Smooth muscle cell (in vitro differentiated cells): ENCODE data around the gene MST1. TPM values are rescaled to one million over a fixed set of nuclear protein-coding genes. Genes with fewer than 3 reads are reported as not detected.

Experiments
- DNase-seq: peaks from one replicate; lab custom pipeline; 2025; ENCODE audit not compliant: unreplicated experiment; lab: John Stamatoyannopoulos, UW
- H2AFZ ChIP-seq: fragments of 200-600 bp; sonication (generic); 2 replicates; pipeline ENCODE4 v1.6.0; 2016; ENCODE audit warnings: antibody characterized with exemption, low read depth, mild to moderate bottlenecking
- H3F3A ChIP-seq: fragments of 200-600 bp; sonication (generic); 2 replicates; pipeline ENCODE4 v1.6.0; 2017; ENCODE audit warnings: antibody characterized with exemption, low read depth
- H3K27ac ChIP-seq: fragments of 200-600 bp; sonication (generic); 2 replicates; pipeline ENCODE4 v1.5.1; 2016; ENCODE audit warnings: low read depth, mild to moderate bottlenecking
- H3K27me3 ChIP-seq: fragments of 200-600 bp; sonication (generic); 2 replicates; pipeline ENCODE4 v1.6.1; 2016; ENCODE audit warnings: low read depth, mild to moderate bottlenecking
- H3K36me3 ChIP-seq: fragments of 200-600 bp; sonication (generic); 2 replicates; pipeline ENCODE4 v1.5.1; 2016; ENCODE audit warnings: low read depth
- H3K4me1 ChIP-seq: fragments of 200-600 bp; sonication (generic); 2 replicates; pipeline ENCODE4 v1.5.1; 2016; ENCODE audit warnings: low read depth
- H3K4me2 ChIP-seq: fragments of 200-600 bp; sonication (generic); 2 replicates; pipeline ENCODE4 v1.6.0; 2016; ENCODE audit warnings: mild to moderate bottlenecking
- H3K4me3 ChIP-seq: fragments of 200-600 bp; sonication (generic); 2 replicates; pipeline ENCODE4 v1.5.1; 2016; ENCODE audit warnings: mild to moderate bottlenecking
- H3K79me2 ChIP-seq: fragments of 200-600 bp; sonication (generic); 2 replicates; pipeline ENCODE4 v1.6.0; 2016; ENCODE audit warnings: low read depth, mild to moderate bottlenecking
- H3K9ac ChIP-seq: fragments of 200-600 bp; sonication (generic); 2 replicates; pipeline ENCODE4 v1.6.0; 2016; ENCODE audit warnings: low read depth
- H3K9me3 ChIP-seq: fragments of 200-600 bp; sonication (generic); replicated peaks from 2 replicates; pipeline ENCODE4 v1.5.1; 2016; ENCODE audit warnings: low read depth
- H4K20me1 ChIP-seq: fragments of 200-600 bp; sonication (generic); 2 replicates; pipeline ENCODE4 v1.6.0; 2016; ENCODE audit warnings: low read depth
- CTCF ChIP-seq: fragments of 200-600 bp; sonication (generic); IDR thresholded peaks from 2 replicates; pipeline ENCODE4 v1.5.1; 2017; ENCODE audit warnings: borderline replicate concordance, mild to moderate bottlenecking, antibody characterized with exemption; ENCODE audit not compliant: insufficient read depth, poor library complexity, severe bottlenecking
- WGBS: methylation state at CpG from one replicate; pipeline ENCODE4 v1.1.7; 2016; ENCODE audit warnings: low lambda C conversion rate; 5-methylcytosine and 5-hydroxymethylcytosine counted together
- polyA plus RNA-seq: library from polyadenylated mRNA; unstranded; fragments of >200 nt; fragmentation: Nextera tagmentation; extraction: Ambion mirVana; gene quantifications from 2 replicates; pipeline ENCODE4 v1.2.1, GENCODE V29; 2016
- total RNA-seq: library from RNA; depleted of rRNA; stranded (reverse); fragments of >200 nt; gene quantifications from 2 replicates; pipeline ENCODE4 v1.2.3, GENCODE V29; 2014

MST1 gene
- total and polyA plus RNA-seq, 2 experiments from 2014 or later = 18.7 to 22.9 TPM

GRCh38 chr3:49720855-49721595 is 31.8 kb upstream of the MST1 start:
- WGBS = 89% methylated on average over 4 of the region's 4 CpGs
- Histone ChIP-seq H3K79me2 (peaks cover 13% of the 10 kb centered on the region), H3K4me2 (no peak overlapping the region), H3K27me3 (no peaks in the 10 kb centered on the region), H3F3A (peaks cover 12% of the 10 kb centered on the region), H3K4me3 (no peak overlapping the region), H3K4me1 (peaks cover 12% of the 10 kb centered on the region), H4K20me1 (peaks cover 16% of the 10 kb centered on the region), H3K9me3 (no peaks in the 10 kb centered on the region), H2AFZ (no peak overlapping the region), H3K9ac (no peak overlapping the region), H3K36me3 (no peaks in the 10 kb centered on the region), H3K27ac (no peak overlapping the region)
- no peak for DNase-seq
- TF ChIP-seq CTCF = no peak

GRCh38 chr3:49719214-49719884 is 30.1 kb upstream of the MST1 start, which contains the start of gene AMIGO3:
TSS of gene AMIGO3 (minus strand) at chr3:49719684. CDS start at chr3:49719465, 219 bp downstream.
- TF ChIP-seq CTCF = peak; percentile 35
- peaks cover 13% of the 10 kb centered on the region for H3K79me2 ChIP-seq
- WGBS = 2% methylated on average over 49 of the region's 50 CpGs
- DNase-seq = peak; percentile 76
- no peaks in the 10 kb centered on the region for H3K9me3 ChIP-seq
- H3K9ac ChIP-seq = no peak within 1 kb of the TSS
- H3F3A ChIP-seq = peaks cover 6% of the 10 kb centered on the region
- no peak within 1 kb of the TSS for H2AFZ ChIP-seq
- peak within 1 kb of the TSS; percentile 21 for H3K27ac ChIP-seq
- peaks cover 12% of the 10 kb centered on the region for H3K4me1 ChIP-seq
- peaks cover 16% of the 10 kb centered on the region for H4K20me1 ChIP-seq
- H3K4me2 ChIP-seq = peak within 1 kb of the TSS; percentile 94
- no peaks in the 10 kb centered on the region for H3K36me3 ChIP-seq
- H3K27me3 ChIP-seq = no peaks in the 10 kb centered on the region
- peak within 1 kb of the TSS; percentile 64 for H3K4me3 ChIP-seq

- H3K4me2 ChIP-seq = peak overlapping the region; percentile 94
- peaks cover 16% of the 10 kb centered on the region for H4K20me1 ChIP-seq
- H2AFZ ChIP-seq = no peak overlapping the region
- DNase-seq = no peak
- no peaks in the 10 kb centered on the region for H3K36me3 ChIP-seq
- H3K27me3 ChIP-seq = no peaks in the 10 kb centered on the region
- TF ChIP-seq CTCF = no peak
- peaks cover 12% of the 10 kb centered on the region for H3K4me1 ChIP-seq
- H3K9ac ChIP-seq = no peak overlapping the region
- WGBS = 14% methylated on average over 28 of the region's 33 CpGs
- peaks cover 13% of the 10 kb centered on the region for H3K79me2 ChIP-seq
- no peak overlapping the region for H3K27ac ChIP-seq
- peak overlapping the region; percentile 64 for H3K4me3 ChIP-seq
- peaks cover 4% of the 10 kb centered on the region for H3F3A ChIP-seq
- H3K9me3 ChIP-seq = no peaks in the 10 kb centered on the region
These were observed 29.6 kb upstream of the MST1 start for GRCh38 chr3:49718858-49719213.
